GM12878 (cell line): Measurements from ENCODE around the gene PPP1R7. TPM values are rescaled to one million over a fixed set of nuclear protein-coding genes. Genes with fewer than 3 reads are reported as not detected.

Experiments
- ATAC-seq: fragments of 200-7000 bp; cut with Tn5 transposase; 3 replicates; pipeline ENCODE4 v1.9.1; 2020; ENCODE audit warnings: mild to moderate bottlenecking, moderate library complexity
- BruUV-seq: library from RNA; stranded (reverse); fragments of 400-500 nt; replicated peaks from 2 replicates; lab custom pipeline; 2021; lab: Mats Ljungman, UMichigan
- CTCF ChIA-PET: fragments of 300-600 bp; sonication (Branson Sonifier 250); formaldehyde crosslinking; extraction: SDS; loops from one replicate; lab custom pipeline; 2021; ENCODE audit warnings: inconsistent platforms; lab: Yijun Ruan, JAX
- POLR2A ChIA-PET: fragments of 350-600 bp; formaldehyde crosslinking; extraction: SDS; loops from one replicate; lab custom pipeline; 2021; ENCODE audit warnings: inconsistent platforms; lab: Charles Lee
- RAD21 ChIA-PET: fragments of 300-600 bp; sonication (Branson Sonifier 250); formaldehyde crosslinking; loops from one replicate; lab custom pipeline; 2023; ENCODE audit warnings: antibody characterized with exemption; ENCODE audit not compliant: unreplicated experiment; lab: Charles Lee
- SMC1A ChIA-PET: fragments of 300-600 bp; sonication (Branson Sonifier 250); formaldehyde crosslinking; loops from one replicate; lab custom pipeline; 2023; ENCODE audit not compliant: unreplicated experiment, uncharacterized antibody; lab: Charles Lee
- DNase-seq: peaks from one replicate; pipeline ENCODE4 v3.0.0-alpha.2; 2011; ENCODE audit warnings: low read depth, low spot score
- FAIRE-seq: peaks from 3 replicates; lab custom pipeline; 2011; peaks lifted over from hg19 to GRCh38; lab: Jason Lieb, UNC
- H2AFZ ChIP-seq: 2 replicates; pipeline ENCODE4 v1.6.0; 2011; ENCODE audit warnings: low read depth, low read length, control low read depth; ENCODE audit not compliant: control insufficient read depth
- H3K27ac ChIP-seq: 2 replicates; pipeline ENCODE4 v1.5.1; 2011; ENCODE audit warnings: control low read depth; ENCODE audit not compliant: control insufficient read depth, insufficient read depth
- H3K27me3 ChIP-seq, 2 experiments: replicated peaks in 1 of 2; 2 replicates each; pipeline versions ENCODE4 v1.6.0 to v1.6.1; 2011; ENCODE audit warnings: low read length in 1 of 2; ENCODE audit not compliant: control insufficient read depth in 2 of 2, insufficient read depth in 2 of 2
- H3K36me3 ChIP-seq, 2 experiments: 2 replicates each; pipeline ENCODE4 v1.5.1; 2011; ENCODE audit warnings: low read length in 1 of 2; ENCODE audit not compliant: control insufficient read depth in 2 of 2, insufficient read depth in 2 of 2
- H3K4me1 ChIP-seq: 2 replicates; pipeline ENCODE4 v1.6.1; 2011; ENCODE audit warnings: mild to moderate bottlenecking, low read length, moderate library complexity, mixed read lengths; ENCODE audit not compliant: control insufficient read depth, insufficient read depth
- H3K4me2 ChIP-seq: 2 replicates; pipeline ENCODE4 v1.6.0; 2011; ENCODE audit warnings: control low read depth; ENCODE audit not compliant: control insufficient read depth, insufficient read depth
- H3K4me3 ChIP-seq: fragments of 200-600 bp; sonication (generic); 2 replicates; pipeline ENCODE4 v1.5.1; 2016
- H3K79me2 ChIP-seq: 2 replicates; pipeline ENCODE4 v1.6.0; 2011; ENCODE audit warnings: low read length; ENCODE audit not compliant: control insufficient read depth, insufficient read depth
- H3K9ac ChIP-seq: 2 replicates; pipeline ENCODE4 v1.8.0; 2011; ENCODE audit warnings: low read length, control low read depth, mixed read lengths; ENCODE audit not compliant: control insufficient read depth, insufficient read depth
- H3K9me3 ChIP-seq: replicated peaks from 3 replicates; pipeline ENCODE4 v1.5.1; 2011; ENCODE audit warnings: mild to moderate bottlenecking, low read length; ENCODE audit not compliant: control insufficient read depth, insufficient read depth
- H4K20me1 ChIP-seq: 2 replicates; pipeline ENCODE4 v1.6.0; 2011; ENCODE audit not compliant: control insufficient read depth, insufficient read depth
- BHLHE40 ChIP-seq, 2 experiments: fragments of 450-650 bp in 1 of 2; IDR thresholded peaks; 2 replicates each; pipeline ENCODE4 v1.6.1; 2011 to 2017; ENCODE audit warnings: low read depth in 2 of 2, borderline replicate concordance in 1 of 2, improper control_type of control experiment in 1 of 2, low read length in 1 of 2, mild to moderate bottlenecking in 1 of 2
- CHD2 ChIP-seq: IDR thresholded peaks from 2 replicates; pipeline ENCODE4 v1.6.1; 2011; ENCODE audit warnings: low read depth, low read length, improper control_type of control experiment, borderline replicate concordance
- HDAC2 ChIP-seq: fragments of 200-600 bp; sonication (generic); IDR thresholded peaks from 2 replicates; pipeline ENCODE4 v1.6.1; 2017
- IRF4 ChIP-seq: IDR thresholded peaks from 2 replicates; pipeline ENCODE4 v1.6.1; 2011; ENCODE audit warnings: low read depth, low read length
- NRF1 ChIP-seq: conservative IDR thresholded peaks from 2 replicates; pipeline ENCODE4 v1.6.1; 2011; ENCODE audit warnings: mild to moderate bottlenecking, low read depth, low read length, improper control_type of control experiment
- PBX3 ChIP-seq: IDR thresholded peaks from 2 replicates; pipeline ENCODE4 v1.6.1; 2011; ENCODE audit warnings: mild to moderate bottlenecking, low read depth, low read length, moderate library complexity; ENCODE audit not compliant: insufficient replicate concordance
- SMAD1 ChIP-seq: fragments of 450-650 bp; IDR thresholded peaks from 2 replicates; pipeline ENCODE4 v1.6.1; 2018; ENCODE audit warnings: mild to moderate bottlenecking, low read depth; ENCODE audit not compliant: partially characterized antibody
- SMAD5 ChIP-seq: IDR thresholded peaks from 2 replicates; pipeline ENCODE4 v1.6.1; 2016; ENCODE audit warnings: antibody characterized with exemption, low read depth
- ZZZ3 ChIP-seq: IDR thresholded peaks from 2 replicates; pipeline ENCODE4 v1.6.1; 2011; ENCODE audit warnings: low read depth; ENCODE audit not compliant: control insufficient read depth, insufficient read length
- WGBS: methylation state at CpG from one replicate; pipeline ENCODE4 v1.1.6; 2016; ENCODE audit warnings: low lambda C conversion rate; ENCODE audit not compliant: insufficient replicate concordance, insufficient coverage; ENCODE audit errors: missing lambda C conversion rate; 5-methylcytosine and 5-hydroxymethylcytosine counted together
- in situ Hi-C: fragments of 300-500 bp; cut with MboI; formaldehyde crosslinking; loops from 9 replicates; pipeline ENCODE4 v1.14.3; 2018; ENCODE audit warnings: mixed read lengths
- intact Hi-C: fragments of 100-400 bp; cut with micrococcal nuclease; formaldehyde crosslinking; loops from one replicate; pipeline ENCODE4 v1.14.2; 2022; ENCODE audit not compliant: unreplicated experiment
- polyA plus RNA-seq, 11 experiments: library from polyadenylated mRNA; depleted of rRNA in 4 of 11; unstranded in 6 of 11; stranded (reverse) in 5 of 11; fragments of >200 nt; fragmentation: Nextera tagmentation in 4 of 11; fragmentation: Illumina TruSeq in 1 of 11; extraction: Ambion mirVana in 4 of 11; extraction: Trizol in 1 of 11; gene quantifications; 1 replicate in 1 of 11; 2 replicates in 10 of 11; pipeline versions ENCODE4 v1.2.1 to v1.2.3, GENCODE V29; 2011 to 2016; ENCODE audit warnings: inconsistent platforms in 2 of 11, missing spikeins in 2 of 11, low read depth in 1 of 11
- total RNA-seq, 4 experiments: library from RNA; depleted of rRNA in 3 of 4; stranded (reverse); fragments of >200 nt in 3 of 4; fragmentation: Illumina TruSeq in 1 of 4; extraction: Trizol in 1 of 4; gene quantifications; 2 replicates each; pipeline versions ENCODE4 v1.2.1 to v1.2.3, GENCODE V29; 2013 to 2021
- TF ChIP-seq, protein P1 (sequence below): fragments of 450-650 bp; formaldehyde crosslinking; IDR thresholded peaks from 2 replicates; pipeline ENCODE4 v1.4.0; 2022; ENCODE audit warnings: mild to moderate bottlenecking, moderate library complexity
- TF ChIP-seq, protein P2 (sequence below): fragments of 450-650 bp; IDR thresholded peaks from 2 replicates; pipeline ENCODE4 v1.6.1; 2016; ENCODE audit warnings: mild to moderate bottlenecking
- TF ChIP-seq, protein P3 (sequence below): fragments of 450-650 bp; IDR thresholded peaks from 2 replicates; pipeline ENCODE4 v1.6.1; 2017; ENCODE audit warnings: mild to moderate bottlenecking, moderate library complexity

Gene PPP1R7
- total and polyA plus RNA-seq, 10 of the 15 experiments (the other 5 are each of a cell fraction or from before 2014, with no cell fraction given): 78.5 to 174 (median 93.7) TPM

GRCh38 chr2:241131531-241131930, 18.7 kb upstream of the PPP1R7 start:
- DNase-seq (no peak), FAIRE-seq (no peak)
- POLR2A ChIA-PET: interaction anchor here (0.6 to 1.9 kb wide), 2 partner anchors 8 to 18 kb away, joined by 3 to 7 read pairs; partner anchors contain the start of gene PASK
- TF ChIP-seq, protein P1, sequence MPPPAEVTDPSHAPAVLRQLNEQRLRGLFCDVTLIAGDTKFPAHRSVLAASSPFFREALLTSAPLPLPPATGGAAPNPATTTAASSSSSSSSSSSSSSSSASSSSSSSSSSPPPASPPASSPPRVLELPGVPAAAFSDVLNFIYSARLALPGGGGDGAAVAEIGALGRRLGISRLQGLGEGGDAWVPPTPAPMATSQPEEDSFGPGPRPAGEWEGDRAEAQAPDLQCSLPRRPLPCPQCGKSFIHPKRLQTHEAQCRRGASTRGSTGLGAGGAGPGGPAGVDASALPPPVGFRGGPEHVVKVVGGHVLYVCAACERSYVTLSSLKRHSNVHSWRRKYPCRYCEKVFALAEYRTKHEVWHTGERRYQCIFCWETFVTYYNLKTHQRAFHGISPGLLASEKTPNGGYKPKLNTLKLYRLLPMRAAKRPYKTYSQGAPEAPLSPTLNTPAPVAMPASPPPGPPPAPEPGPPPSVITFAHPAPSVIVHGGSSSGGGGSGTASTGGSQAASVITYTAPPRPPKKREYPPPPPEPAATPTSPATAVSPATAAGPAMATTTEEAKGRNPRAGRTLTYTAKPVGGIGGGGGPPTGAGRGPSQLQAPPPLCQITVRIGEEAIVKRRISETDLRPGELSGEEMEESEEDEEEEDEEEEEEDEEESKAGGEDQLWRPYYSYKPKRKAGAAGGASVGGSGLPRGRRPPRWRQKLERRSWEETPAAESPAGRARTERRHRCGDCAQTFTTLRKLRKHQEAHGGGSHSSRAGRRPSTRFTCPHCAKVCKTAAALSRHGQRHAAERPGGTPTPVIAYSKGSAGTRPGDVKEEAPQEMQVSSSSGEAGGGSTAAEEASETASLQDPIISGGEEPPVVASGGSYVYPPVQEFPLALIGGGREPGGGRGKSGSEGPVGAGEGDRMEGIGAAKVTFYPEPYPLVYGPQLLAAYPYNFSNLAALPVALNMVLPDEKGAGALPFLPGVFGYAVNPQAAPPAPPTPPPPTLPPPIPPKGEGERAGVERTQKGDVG: no peak
- TF ChIP-seq SMAD1 (no peak), IRF4 (no peak), CHD2 (no peak), PBX3 (no peak), ZZZ3 (no peak), BHLHE40 (IDR thresholded peaks at IDR 0.05; ENCODE audit: borderline replicate concordance in 1 of 2, low read depth in 2 of 2, low read length in 1 of 2) (no peak), SMAD5 (no peak), NRF1 (no peak), HDAC2 (no peak)
- TF ChIP-seq, protein P2, sequence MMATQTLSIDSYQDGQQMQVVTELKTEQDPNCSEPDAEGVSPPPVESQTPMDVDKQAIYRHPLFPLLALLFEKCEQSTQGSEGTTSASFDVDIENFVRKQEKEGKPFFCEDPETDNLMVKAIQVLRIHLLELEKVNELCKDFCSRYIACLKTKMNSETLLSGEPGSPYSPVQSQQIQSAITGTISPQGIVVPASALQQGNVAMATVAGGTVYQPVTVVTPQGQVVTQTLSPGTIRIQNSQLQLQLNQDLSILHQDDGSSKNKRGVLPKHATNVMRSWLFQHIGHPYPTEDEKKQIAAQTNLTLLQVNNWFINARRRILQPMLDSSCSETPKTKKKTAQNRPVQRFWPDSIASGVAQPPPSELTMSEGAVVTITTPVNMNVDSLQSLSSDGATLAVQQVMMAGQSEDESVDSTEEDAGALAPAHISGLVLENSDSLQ: no peak
- TF ChIP-seq, protein P3, sequence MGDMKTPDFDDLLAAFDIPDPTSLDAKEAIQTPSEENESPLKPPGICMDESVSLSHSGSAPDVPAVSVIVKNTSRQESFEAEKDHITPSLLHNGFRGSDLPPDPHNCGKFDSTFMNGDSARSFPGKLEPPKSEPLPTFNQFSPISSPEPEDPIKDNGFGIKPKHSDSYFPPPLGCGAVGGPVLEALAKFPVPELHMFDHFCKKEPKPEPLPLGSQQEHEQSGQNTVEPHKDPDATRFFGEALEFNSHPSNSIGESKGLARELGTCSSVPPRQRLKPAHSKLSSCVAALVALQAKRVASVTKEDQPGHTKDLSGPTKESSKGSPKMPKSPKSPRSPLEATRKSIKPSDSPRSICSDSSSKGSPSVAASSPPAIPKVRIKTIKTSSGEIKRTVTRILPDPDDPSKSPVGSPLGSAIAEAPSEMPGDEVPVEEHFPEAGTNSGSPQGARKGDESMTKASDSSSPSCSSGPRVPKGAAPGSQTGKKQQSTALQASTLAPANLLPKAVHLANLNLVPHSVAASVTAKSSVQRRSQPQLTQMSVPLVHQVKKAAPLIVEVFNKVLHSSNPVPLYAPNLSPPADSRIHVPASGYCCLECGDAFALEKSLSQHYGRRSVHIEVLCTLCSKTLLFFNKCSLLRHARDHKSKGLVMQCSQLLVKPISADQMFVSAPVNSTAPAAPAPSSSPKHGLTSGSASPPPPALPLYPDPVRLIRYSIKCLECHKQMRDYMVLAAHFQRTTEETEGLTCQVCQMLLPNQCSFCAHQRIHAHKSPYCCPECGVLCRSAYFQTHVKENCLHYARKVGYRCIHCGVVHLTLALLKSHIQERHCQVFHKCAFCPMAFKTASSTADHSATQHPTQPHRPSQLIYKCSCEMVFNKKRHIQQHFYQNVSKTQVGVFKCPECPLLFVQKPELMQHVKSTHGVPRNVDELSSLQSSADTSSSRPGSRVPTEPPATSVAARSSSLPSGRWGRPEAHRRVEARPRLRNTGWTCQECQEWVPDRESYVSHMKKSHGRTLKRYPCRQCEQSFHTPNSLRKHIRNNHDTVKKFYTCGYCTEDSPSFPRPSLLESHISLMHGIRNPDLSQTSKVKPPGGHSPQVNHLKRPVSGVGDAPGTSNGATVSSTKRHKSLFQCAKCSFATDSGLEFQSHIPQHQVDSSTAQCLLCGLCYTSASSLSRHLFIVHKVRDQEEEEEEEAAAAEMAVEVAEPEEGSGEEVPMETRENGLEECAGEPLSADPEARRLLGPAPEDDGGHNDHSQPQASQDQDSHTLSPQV: no peak
- TF ChIP-seq, all 136 proteins: peak for 0
- ATAC-seq: no peak
- no TSS peak for BruUV-seq
- no peaks in the 10 kb centered on the region for H4K20me1 ChIP-seq
- intact Hi-C loops: no loop called here
- SMC1A ChIA-PET: interaction anchor here (1.3 kb wide), 1 partner anchor 32 kb away, joined by 4 read pairs; no protein-coding TSS in a partner anchor
- H3K4me2 ChIP-seq: no peak overlapping the region
- CTCF ChIA-PET: interaction anchor here (2.1 kb wide), 1 partner anchor 18 kb away, joined by 5 read pairs; the partner anchor contains the start of gene PASK
- no peak overlapping the region for H3K4me3 ChIP-seq
- RAD21 ChIA-PET: interaction anchor here (1.2 kb wide), 1 partner anchor 21 kb away, joined by 3 read pairs; no protein-coding TSS in a partner anchor
- in situ Hi-C loops: no loop called here
- H3K9me3 ChIP-seq: no peaks in the 10 kb centered on the region
- H3K27ac ChIP-seq: no peak overlapping the region
- peaks cover 32% of the 10 kb centered on the region for H3K4me1 ChIP-seq
- no peak overlapping the region for H2AFZ ChIP-seq
- peaks cover 0 to 9% of the 10 kb centered on the region in 2 experiments; a peak in 3 of 4 replicates for H3K36me3 ChIP-seq
- WGBS: 99% methylated on average over 7 of the region's 7 CpGs
- H3K79me2 ChIP-seq: peaks cover 5% of the 10 kb centered on the region
- no peaks in the 10 kb centered on the region for H3K27me3 ChIP-seq
- no peak overlapping the region for H3K9ac ChIP-seq
